AG04450 (cell line): ENCODE measurements around the gene HIPK3. TPM values are rescaled to one million over a fixed set of nuclear protein-coding genes. Genes with fewer than 3 reads are reported as not detected.

Experiments
- CTCF ChIA-PET: fragments of 300-600, 350-600 bp; formaldehyde crosslinking; extraction: SDS; loops from one replicate; lab custom pipeline; 2022; ENCODE audit warnings: antibody characterized with exemption, inconsistent platforms; lab: Charles Lee
- POLR2A ChIA-PET: fragments of 350-600 bp; formaldehyde crosslinking; extraction: SDS; loops from one replicate; lab custom pipeline; 2021; ENCODE audit warnings: antibody characterized with exemption, inconsistent platforms; lab: Yijun Ruan, JAX
- DNase-seq: peaks from one replicate; pipeline ENCODE4 v3.0.0-alpha.2; 2011; ENCODE audit warnings: low read depth, low spot score
- H3K27ac ChIP-seq: one replicate; pipeline ENCODE4 v1.5.1; 2012; ENCODE audit warnings: low read depth, low read length, control low read depth
- H3K27me3 ChIP-seq: one replicate; pipeline ENCODE4 v1.6.0; 2012; ENCODE audit warnings: low read length; ENCODE audit not compliant: control insufficient read depth, insufficient read depth
- H3K4me3 ChIP-seq: 2 replicates; pipeline ENCODE4 v1.5.1; 2011; ENCODE audit warnings: mild to moderate bottlenecking, low read depth, low read length, control low read depth
- H3K9me3 ChIP-seq: 2 replicates; pipeline ENCODE4 v1.5.1; 2012; ENCODE audit warnings: low read length; ENCODE audit not compliant: control insufficient read depth, insufficient read depth
- CTCF ChIP-seq: IDR thresholded peaks from 2 replicates; pipeline ENCODE4 v1.5.1; 2011; ENCODE audit warnings: low read depth, low read length, control low read depth, inconsistent platforms
- polyA plus RNA-seq: library from polyadenylated mRNA; depleted of rRNA; stranded (reverse); fragments of >200 nt; gene quantifications from 2 replicates; pipeline ENCODE4 v1.2.3, GENCODE V29; 2011

The HIPK3 gene
- polyA plus RNA-seq, 1 experiment, result 30.7 TPM

- no peaks in the 10 kb centered on the region for H3K27me3 ChIP-seq
- DNase-seq, result no peak
- no peak overlapping the region for H3K4me3 ChIP-seq
- no peak for TF ChIP-seq CTCF
- POLR2A ChIA-PET, result no interaction called here
- no peaks in the 10 kb centered on the region for H3K9me3 ChIP-seq
- no peak overlapping the region for H3K27ac ChIP-seq
- CTCF ChIA-PET, result no interaction called here
Observed at GRCh38 chr11:33339247-33339646, 82.1 kb downstream of the HIPK3 start.

- TF ChIP-seq CTCF, result peak; percentile 37; the same call in 1 of the 2 replicates
- H3K27ac ChIP-seq, result no peak overlapping the region
- POLR2A ChIA-PET, result no interaction called here
- no peak overlapping the region for H3K4me3 ChIP-seq
- no peak for DNase-seq
- CTCF ChIA-PET, result interaction anchor here (0.6 to 4.0 kb wide), 9 partner anchors 9 to 485 kb away, joined by 3 to 33 read pairs (median 4); no protein-coding TSS in a partner anchor
- H3K27me3 ChIP-seq, result no peaks in the 10 kb centered on the region
- no peaks in the 10 kb centered on the region for H3K9me3 ChIP-seq
Observed at GRCh38 chr11:33344611-33345010, 87.4 kb downstream of the HIPK3 start.

DNA sequence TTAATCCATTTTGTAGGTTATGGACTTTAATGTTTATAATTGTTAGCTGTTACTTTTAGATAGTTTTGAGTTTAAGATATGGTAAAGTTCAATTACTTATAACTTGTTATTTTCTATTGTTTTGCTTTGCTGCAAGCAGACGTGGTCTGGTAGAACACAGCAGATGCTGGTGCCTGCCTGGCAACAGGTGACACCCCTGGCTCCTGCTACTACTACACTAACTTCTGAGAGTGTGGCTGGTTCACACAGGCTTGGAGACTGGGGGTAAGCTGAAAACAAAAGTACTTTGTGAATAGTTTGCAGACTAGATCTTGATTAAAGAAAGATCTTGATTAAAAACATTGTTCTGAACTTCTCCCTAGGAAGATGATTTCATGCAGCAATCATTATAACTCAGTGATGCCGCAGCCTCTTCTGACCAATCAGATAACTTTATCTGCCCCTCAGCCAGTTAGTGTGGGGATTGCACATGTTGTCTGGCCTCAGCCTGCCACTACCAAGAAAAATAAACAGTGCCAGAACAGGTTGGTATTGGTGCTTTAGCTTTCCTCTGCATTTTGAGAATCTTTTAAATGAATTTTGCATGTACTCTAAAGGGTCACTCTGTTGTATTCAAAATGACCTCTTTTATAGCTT, 90.4 kb downstream of the HIPK3 start:
- no peak for TF ChIP-seq CTCF
- no peaks in the 10 kb centered on the region for H3K9me3 ChIP-seq
- no peak overlapping the region for H3K4me3 ChIP-seq
- no peaks in the 10 kb centered on the region for H3K27me3 ChIP-seq
- ChIA-PET CTCF (interaction anchor here (0.7 to 1.2 kb wide), 2 partner anchors 15 to 16 kb away, joined by 3 to 4 read pairs; no protein-coding TSS in a partner anchor), POLR2A (no interaction called here)
- no peak overlapping the region for H3K27ac ChIP-seq
- DNase-seq, result no peak

- Histone ChIP-seq H3K4me3 (no peak overlapping the region), H3K9me3 (no peaks in the 10 kb centered on the region), H3K27me3 (no peaks in the 10 kb centered on the region), H3K27ac (no peak overlapping the region)
- no peak for TF ChIP-seq CTCF
- no peak for DNase-seq
- CTCF ChIA-PET, result no interaction called here
- POLR2A ChIA-PET, result no interaction called here
Observed at GRCh38 chr11:33350287-33350686, 93.1 kb downstream of the HIPK3 start.

- POLR2A ChIA-PET, result no interaction called here
- no peak for TF ChIP-seq CTCF
Observed at GRCh38 chr11:33358150-33358831, 101.1 kb downstream of the HIPK3 start.

More at GRCh38 chr11:33358150-33358831, 101.1 kb downstream of the HIPK3 start:
- Histone ChIP-seq H3K27ac (no peak overlapping the region), H3K27me3 (no peaks in the 10 kb centered on the region), H3K4me3 (no peak overlapping the region), H3K9me3 (no peaks in the 10 kb centered on the region)
- CTCF ChIA-PET, result interaction anchor here (2.5 to 13.8 kb wide), 2 partner anchors 330 to 384 kb away, joined by 11 to 210 read pairs; no protein-coding TSS in a partner anchor
- no peak for DNase-seq
